Left cardiac atrium (tissue), 4 donors: ENCODE results near the gene DUS1L. TPM values are rescaled to one million over a fixed set of nuclear protein-coding genes. Genes with fewer than 3 reads are reported as not detected.

Experiments
- ATAC-seq, 2 donors: fragments of 200-7000 bp; cut with Tn5 transposase; one replicate each; pipeline ENCODE4 v1.9.1; 2020; ENCODE audit warnings: mild to moderate bottlenecking in 2 of 2, moderate library complexity in 2 of 2
- DNase-seq: peaks from one replicate; pipeline ENCODE4 v3.0.0-alpha.2; 2020
- intact Hi-C, 2 donors: fragments of 100-400 bp; cut with DNase I; formaldehyde crosslinking; loops; one replicate each; pipeline versions ENCODE4 v1.14.1 to v1.15.1; 2022 to 2023
- total RNA-seq, 2 donors: library from RNA; stranded (reverse); fragmentation: NEBNext Ultra II Directional; extraction: Animal tissue kit (Norgen Biotek cat#: 25700); gene quantifications; one replicate each; pipeline ENCODE4 v1.2.1, GENCODE V29; 2021
- donor health status: DM: no; HTN: yes; CAD: no.
- donor health status: DM: no; HTN: yes; CAD: no; lungs with severe emphysema.
- donor health status: DM: yes; HTN: yes; CAD: no.
- donor health status: Dilated cardiomyopathy.

Gene DUS1L
- total RNA-seq, 2 donors from 2014 or later: 59.2 to 65.4 TPM

DNA sequence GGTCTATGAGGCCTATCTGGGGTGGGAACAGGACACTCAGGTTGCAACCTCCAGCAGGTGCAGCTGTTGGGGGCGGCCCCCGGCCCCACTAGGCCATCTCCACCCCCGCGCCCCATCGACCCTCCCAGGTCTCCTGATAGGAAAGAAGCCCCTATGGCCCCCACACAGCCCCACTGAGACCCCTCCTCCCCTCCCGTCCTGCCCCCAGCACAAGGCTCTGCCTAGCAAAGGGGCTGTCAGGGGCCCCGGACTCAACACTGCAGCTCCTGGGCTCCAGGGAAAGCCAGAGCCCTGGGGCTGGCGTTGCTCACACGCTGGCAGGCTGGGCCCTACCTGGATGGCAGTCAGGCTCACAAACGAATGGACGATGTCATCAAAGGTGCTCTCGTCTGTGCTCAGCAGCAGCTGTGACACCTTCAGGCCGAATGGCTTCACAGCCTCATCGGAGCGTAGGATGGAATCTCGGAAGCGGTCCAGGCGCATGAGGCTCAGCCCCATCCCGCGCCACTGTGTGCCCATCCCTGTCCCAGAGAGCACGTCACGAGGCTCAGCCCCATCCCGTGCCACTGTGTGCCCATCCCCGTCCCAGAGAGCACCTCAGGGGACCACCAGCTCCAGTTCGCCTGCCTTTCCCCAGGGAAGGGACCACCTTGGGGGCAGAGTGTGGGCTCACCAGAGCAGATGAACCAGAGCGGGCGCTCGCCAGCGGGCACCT, 25.1 kb upstream of the DUS1L start:
- ATAC-seq: no peak
- intact Hi-C loops: no loop called here
- DNase-seq: no peak

DNA sequence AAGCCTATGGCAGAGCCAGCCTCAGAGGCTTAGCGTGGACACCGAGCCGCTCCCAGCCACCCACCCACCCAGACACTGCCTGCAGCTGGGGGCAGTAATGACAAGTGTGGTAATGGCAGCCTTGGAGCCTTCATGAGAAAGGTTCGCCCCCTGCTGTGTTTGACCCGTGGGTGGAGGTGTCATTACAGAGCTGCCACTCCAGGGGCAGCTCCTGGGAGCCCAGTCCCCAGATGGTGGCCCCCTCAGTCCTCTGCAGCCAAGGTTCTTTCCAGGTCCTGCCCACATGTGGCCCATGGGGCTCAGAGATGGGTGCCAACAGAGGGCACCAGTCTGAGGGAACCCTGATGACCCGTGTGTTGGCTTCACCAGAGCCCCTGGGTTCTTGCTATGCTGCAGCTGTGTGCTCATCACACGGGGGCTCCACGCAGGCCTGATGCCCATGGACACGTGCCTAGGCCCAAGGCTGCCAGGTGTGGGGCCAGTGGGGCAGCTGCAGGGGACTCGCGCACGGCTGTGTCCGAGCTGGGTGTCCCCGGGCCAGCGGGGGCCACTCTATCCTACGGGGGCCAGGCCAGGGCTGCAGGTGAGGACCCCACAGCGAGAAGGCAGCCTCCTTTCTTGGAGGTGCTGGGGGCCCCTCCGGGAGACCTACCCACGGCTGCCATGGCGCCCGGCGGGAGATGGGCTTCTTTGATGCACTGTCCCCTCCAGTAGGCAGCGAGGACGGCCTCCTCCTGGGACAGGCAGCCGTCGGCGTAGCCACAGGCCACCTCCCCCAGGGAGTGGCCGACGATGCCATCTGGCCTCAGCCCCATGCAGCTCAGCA, 24.3 kb upstream of the DUS1L start:
- no peak for ATAC-seq
- intact Hi-C loops: no loop called here
- peak; percentile 20 for DNase-seq

- ATAC-seq: no peak
- peak; percentile 16 for DNase-seq
- intact Hi-C loops: no loop called here
These were observed 23.5 kb upstream of the DUS1L start for GRCh38 chr17:82088838-82089722.

DNA sequence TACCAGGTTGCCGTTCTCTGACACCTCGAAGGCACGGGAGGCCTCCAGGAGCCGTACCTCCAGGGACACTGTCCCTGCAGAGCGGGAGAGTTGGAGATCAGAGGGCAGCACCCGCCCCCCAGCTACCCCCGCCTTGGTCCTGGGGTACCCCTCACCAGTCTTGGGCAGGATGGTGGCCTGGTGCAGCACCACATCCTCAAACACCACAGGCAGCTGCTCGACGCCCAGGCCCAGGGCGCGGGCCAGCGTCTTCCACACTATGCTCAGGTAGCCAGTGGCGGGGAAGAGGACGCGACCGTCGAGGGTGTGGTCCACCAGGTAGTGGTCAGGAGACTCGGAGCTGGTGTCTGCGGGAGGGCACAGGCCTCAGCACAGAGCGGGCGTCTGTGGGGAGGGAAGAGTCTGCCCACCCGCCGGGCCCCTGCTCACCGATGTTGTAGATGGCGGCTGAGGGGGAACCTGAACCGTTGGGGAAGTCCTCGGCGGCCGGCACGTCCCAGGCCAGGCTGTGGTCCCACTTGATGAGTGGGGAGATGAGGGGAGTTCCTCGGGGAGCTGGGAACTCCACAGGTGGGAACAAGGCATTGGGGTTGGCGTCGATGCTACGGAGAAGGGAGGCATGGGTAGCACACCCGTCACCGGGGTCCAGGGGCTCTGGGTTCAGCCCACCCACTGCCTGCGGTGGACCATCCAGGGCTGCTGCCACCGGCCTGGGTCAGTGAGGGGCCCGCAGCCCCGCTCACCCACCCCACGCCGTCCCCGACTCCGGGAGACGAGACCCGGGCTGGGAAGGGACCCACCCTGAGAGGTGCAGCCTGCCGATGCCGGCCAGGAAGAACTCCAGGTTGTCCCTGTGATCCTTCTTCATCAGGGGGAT, 22.6 kb upstream of the DUS1L start:
- DNase-seq: peak; percentile 16
- no peak for ATAC-seq
- intact Hi-C loops: no loop called here

- ATAC-seq: no peak
These were observed 21.6 kb upstream of the DUS1L start for GRCh38 chr17:82086941-82087906.

GRCh38 chr17:82085931-82086764, 20.5 kb upstream of the DUS1L start:
- ATAC-seq (no peak), DNase-seq (peak; percentile 14)
- intact Hi-C loops: no loop called here

More at GRCh38 chr17:82086941-82087906, 21.6 kb upstream of the DUS1L start:
- intact Hi-C loops: no loop called here
- peak; percentile 13 for DNase-seq

- no peak for ATAC-seq
- intact Hi-C loops: no loop called here
These were observed 19.6 kb upstream of the DUS1L start for GRCh38 chr17:82085031-82085861.

GRCh38 chr17:82084373-82085030, 18.9 kb upstream of the DUS1L start:
- intact Hi-C loops: no loop called here
- DNase-seq (no peak), ATAC-seq (no peak)

More at GRCh38 chr17:82085031-82085861, 19.6 kb upstream of the DUS1L start:
- DNase-seq: no peak

DNA sequence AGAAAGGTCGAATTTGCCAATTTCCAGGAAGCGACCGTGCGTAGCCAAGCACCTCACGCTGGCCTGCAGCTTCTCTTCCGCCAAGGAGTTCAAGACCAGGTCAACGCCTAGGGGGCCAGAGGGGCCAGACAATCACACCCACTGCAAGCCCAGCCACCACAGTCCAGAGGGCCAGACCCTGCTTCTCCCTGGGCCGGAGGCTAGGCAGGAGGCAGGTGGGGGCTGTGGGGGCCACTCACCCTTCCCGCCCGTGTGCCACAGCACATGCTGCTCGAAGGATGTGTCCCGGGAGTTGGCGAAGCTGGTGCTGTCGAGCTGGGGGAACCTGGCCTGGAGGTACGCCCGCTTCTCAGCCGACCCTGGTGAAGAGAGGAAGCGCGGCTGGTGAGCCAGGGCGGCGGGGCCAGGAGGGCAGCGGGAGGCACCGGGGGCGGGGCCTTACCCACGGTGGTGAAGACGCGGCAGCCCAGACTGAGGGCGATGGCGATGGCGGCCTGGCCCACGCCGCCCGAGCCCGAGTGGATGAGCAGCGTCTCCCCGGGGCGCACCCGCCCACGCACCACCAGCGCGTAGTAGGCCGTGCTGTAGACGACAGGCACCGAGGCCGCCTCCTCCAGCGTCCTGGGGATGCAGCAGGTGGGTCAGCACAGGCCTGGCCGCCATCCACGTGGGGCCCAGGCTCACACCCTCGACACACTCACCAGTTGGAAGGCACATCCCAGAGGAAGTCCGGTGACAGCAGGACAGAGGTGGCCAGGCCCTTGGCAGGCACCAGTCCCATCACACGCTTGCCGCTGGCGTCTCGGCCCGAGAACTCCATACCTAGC, 18.1 kb upstream of the DUS1L start:
- intact Hi-C loops: no loop called here
- no peak for DNase-seq

GRCh38 chr17:82083009-82083408, 17.4 kb upstream of the DUS1L start:
- intact Hi-C loops: no loop called here

More for the DNA sequence above, 18.1 kb upstream of the DUS1L start:
- ATAC-seq: no peak

DNA sequence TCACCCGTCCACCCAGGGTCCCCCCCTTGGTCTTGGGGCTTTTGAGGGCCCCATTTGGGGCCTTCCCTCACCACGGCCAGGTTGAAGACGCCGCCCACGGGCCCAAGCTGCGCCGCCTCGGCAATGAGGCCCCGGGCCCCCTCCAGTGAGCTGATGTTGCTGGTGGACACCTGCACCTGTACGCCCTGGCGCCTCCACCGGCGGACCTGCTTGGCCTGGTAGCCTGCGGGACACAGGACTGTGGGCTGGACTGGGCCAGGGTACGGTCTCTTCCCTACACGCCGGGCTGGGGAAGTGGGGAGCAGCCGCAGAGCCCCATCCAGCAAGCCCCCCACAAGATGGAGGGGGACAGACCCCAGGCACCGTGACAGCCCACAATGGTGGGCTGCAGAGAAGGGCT, 16.9 kb upstream of the DUS1L start:
- no peak for DNase-seq
- intact Hi-C loops: no loop called here
- no peak for ATAC-seq

More at GRCh38 chr17:82083009-82083408, 17.4 kb upstream of the DUS1L start:
- ATAC-seq (no peak), DNase-seq (no peak)

DNA sequence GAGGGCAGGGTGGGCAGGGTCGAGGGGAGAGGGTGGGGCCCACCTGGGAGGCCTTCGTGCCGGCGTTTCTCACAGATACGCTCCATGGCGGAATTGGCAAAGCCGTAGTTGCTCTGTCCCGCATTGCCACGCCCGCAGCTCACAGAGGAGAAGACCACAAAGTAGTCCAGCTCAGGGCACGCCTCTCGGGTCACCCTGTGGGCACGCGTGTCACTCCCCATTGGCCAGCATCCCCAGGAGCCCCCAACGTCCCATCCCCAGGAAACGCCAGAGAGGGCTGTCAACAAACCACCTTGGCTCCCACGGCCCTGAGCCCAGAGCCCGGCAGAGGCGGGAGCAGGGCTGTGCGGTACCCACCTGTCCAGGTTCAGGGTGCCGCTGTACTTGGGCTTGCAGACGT, 16.4 kb upstream of the DUS1L start:
- ATAC-seq: no peak
- DNase-seq: no peak
- intact Hi-C loops: no loop called here

DNA sequence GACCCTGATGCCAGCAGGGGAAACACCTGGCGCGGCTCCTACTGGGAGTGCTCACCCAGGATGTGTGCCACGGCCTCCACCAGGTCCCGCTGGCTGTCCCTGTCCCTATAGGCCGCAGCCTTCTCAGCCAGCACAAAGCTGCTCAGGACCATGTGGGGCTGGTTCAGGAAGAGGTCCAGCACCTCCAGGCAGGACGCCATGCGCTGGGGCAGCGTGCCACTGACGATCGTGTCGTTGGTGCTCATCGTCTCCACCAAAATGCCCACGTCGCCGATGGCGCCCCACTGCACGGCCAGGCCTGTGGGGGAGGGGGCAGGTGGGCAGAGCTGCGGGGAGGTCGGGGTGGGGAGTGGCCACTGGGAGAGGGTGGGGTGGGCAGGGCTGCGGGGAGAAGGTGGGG, 15.9 kb upstream of the DUS1L start:
- DNase-seq (no peak), ATAC-seq (no peak)
- intact Hi-C loops: no loop called here

DNA sequence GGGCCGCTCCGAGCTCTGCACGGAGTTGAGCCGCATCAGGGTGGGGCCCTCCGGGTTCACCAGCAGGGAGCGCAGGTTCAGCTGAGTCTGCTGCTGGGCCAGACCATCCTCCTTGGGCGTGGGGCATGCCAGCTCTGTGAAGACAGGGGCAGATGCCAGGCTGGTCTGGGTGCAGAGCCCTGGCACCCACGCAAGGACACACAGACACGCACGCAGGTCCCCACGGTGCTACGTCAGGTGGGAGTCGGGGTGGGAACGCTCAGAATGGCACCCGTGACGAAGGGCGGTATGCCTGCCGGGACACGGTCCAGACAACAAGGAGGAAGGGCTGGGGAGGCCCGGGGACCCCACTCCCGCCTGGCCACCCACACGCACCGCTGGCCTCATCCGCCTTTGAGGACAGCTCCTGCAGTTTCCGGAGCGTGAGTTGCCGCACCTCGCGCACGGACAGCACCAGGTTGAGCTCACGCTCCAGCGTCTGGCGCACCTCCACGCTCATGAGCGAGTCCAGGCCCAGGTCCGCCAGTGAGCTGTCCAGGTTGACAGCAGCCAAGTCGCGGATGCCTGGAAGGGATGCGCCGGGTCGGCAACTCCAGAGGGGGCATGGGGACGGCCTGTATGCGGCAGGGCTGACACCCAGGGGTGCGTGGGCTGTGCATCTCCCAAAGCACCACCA, 15.3 kb upstream of the DUS1L start:
- ATAC-seq (no peak), DNase-seq (no peak)
- intact Hi-C loops: no loop called here
